PC-3 (cell line): ENCODE measurements around the gene DMD.

Experiments used
- CTCF ChIP-seq: fragments of 300-600 bp; sonication (generic); conservative IDR thresholded peaks from 2 replicates; pipeline ENCODE4 v1.5.1; 2017; ENCODE audit warnings: antibody characterized with exemption, low read depth, mild to moderate bottlenecking, low read length
- EZH2 ChIP-seq: fragments of 300-600 bp; sonication (generic); IDR thresholded peaks from one replicate; pipeline ENCODE4 v1.6.1; 2017; ENCODE audit warnings: antibody characterized with exemption, mild to moderate bottlenecking, low read length; ENCODE audit not compliant: unreplicated experiment

DNA sequence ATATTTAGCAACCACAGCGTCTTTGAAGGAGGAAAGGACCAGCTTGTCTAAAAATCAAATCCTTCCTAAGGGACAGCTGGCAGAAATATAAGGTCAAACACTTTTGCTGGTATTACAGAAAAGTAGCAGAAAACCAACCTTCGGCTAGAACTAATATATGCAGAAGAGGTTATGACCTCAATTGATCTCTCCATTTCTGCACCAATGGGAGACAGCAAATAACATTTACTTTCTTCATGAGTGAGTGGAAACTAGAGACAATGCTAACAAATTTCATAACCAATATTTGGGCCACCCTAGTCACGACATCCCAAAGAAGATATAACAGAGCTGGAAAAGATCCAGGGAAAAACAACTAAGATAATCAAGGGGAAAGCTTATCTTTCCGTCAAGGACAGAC lies 1892.5 kb downstream of the DMD start:
- TF ChIP-seq EZH2 (no peak), CTCF (no peak)
